ENCODE measurements around the gene CD248.

CD248 gene

DNA sequence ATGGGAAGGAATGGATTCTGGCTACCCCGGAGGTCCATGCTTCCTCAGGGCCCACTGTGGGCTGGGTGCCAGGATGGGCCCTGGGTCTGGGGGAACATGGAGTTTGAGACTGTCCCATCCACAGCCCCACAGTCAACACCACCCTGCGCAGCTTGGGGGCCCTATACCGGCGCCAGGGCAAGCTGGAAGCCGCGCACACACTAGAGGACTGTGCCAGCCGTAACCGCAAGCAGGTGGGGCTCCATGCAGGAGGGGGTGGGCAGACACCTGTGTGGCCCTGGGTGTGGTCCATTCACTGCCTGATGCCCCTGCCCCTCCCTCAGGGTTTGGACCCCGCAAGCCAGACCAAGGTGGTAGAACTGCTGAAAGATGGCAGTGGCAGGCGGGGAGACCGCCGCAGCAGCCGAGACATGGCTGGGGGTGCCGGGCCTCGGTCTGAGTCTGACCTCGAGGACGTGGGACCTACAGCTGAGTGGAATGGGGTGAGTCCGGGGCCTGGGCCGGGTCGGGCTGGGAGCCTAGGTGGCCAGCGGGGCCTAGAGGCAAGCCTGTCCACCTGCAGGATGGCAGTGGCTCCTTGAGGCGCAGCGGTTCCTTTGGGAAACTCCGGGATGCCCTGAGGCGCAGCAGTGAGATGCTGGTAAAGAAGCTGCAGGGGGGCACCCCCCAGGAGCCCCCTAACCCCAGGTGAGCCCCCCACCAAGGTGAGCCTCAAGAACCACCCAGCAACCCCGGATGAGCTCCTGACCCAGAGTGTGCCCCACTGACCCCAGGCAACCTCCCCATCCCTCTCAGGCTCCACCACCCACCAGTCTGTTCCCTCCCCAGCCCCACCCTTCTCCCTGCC is 51.1 kb downstream of the CD248 start (continued):
- TF ChIP-seq ZNF629 (tag by site-specific recombination; IDR thresholded peaks at IDR 0.05) (no peak), ZNF830 (tag by site-specific recombination; IDR thresholded peaks at IDR 0.05; ENCODE audit: low read depth) (no peak)

DNA sequence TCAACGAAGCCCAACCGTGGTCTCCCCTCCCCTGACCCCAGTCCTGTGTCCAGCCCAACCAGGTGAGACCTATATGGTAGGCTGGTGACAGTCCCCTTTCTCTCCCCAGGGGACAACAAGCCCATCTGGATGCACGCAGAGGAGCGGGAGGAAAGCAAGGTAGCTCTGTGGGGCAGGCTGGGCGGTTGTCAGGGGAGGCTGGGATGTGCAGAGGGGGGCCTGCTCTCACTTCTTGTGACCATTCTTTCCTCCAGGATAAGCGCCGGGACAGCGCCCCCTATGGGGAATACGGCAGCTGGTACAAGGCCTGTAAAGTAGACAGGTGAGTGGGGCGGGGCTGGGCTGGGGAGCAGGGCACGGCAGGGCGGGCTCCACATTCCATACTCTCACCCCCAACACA is 51.9 kb downstream of the CD248 start:
- no peak for TF ChIP-seq ZNF561 (tag by site-specific recombination; IDR thresholded peaks at IDR 0.05; ENCODE audit: borderline replicate concordance)
- no peak for TF ChIP-seq OVOL3 (tag by site-specific recombination; IDR thresholded peaks at IDR 0.05)
- TF ChIP-seq ZNF621 (tag by site-specific recombination; IDR thresholded peaks at IDR 0.05), result no peak
- TF ChIP-seq, protein P1, sequence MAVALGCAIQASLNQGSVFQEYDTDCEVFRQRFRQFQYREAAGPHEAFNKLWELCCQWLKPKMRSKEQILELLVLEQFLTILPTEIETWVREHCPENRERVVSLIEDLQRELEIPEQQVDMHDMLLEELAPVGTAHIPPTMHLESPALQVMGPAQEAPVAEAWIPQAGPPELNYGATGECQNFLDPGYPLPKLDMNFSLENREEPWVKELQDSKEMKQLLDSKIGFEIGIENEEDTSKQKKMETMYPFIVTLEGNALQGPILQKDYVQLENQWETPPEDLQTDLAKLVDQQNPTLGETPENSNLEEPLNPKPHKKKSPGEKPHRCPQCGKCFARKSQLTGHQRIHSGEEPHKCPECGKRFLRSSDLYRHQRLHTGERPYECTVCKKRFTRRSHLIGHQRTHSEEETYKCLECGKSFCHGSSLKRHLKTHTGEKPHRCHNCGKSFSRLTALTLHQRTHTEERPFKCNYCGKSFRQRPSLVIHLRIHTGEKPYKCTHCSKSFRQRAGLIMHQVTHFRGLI (tag by site-specific recombination; IDR thresholded peaks at IDR 0.05), result peak; percentile 88
- no peak for TF ChIP-seq ZNF558 (tag by site-specific recombination; IDR thresholded peaks at IDR 0.05)
- no peak for TF ChIP-seq ZNF302 (tag by site-specific recombination; IDR thresholded peaks at IDR 0.05; ENCODE audit: low read depth)
- no peak for TF ChIP-seq ZNF394 (tag by site-specific recombination; IDR thresholded peaks at IDR 0.05; ENCODE audit: borderline replicate concordance)
- TF ChIP-seq SALL2 (tag by site-specific recombination; IDR thresholded peaks at IDR 0.05; ENCODE audit: borderline replicate concordance), result no peak
- TF ChIP-seq ZBTB48 (tag by site-specific recombination; IDR thresholded peaks at IDR 0.05), result no peak
- peak; percentile 50 for TF ChIP-seq KLF8 (tag by site-specific recombination; IDR thresholded peaks at IDR 0.05)
- TF ChIP-seq ZNF155 (tag by site-specific recombination; IDR thresholded peaks at IDR 0.05), result no peak
- TF ChIP-seq, protein P2, sequence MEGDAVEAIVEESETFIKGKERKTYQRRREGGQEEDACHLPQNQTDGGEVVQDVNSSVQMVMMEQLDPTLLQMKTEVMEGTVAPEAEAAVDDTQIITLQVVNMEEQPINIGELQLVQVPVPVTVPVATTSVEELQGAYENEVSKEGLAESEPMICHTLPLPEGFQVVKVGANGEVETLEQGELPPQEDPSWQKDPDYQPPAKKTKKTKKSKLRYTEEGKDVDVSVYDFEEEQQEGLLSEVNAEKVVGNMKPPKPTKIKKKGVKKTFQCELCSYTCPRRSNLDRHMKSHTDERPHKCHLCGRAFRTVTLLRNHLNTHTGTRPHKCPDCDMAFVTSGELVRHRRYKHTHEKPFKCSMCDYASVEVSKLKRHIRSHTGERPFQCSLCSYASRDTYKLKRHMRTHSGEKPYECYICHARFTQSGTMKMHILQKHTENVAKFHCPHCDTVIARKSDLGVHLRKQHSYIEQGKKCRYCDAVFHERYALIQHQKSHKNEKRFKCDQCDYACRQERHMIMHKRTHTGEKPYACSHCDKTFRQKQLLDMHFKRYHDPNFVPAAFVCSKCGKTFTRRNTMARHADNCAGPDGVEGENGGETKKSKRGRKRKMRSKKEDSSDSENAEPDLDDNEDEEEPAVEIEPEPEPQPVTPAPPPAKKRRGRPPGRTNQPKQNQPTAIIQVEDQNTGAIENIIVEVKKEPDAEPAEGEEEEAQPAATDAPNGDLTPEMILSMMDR (tag by site-specific recombination; IDR thresholded peaks at IDR 0.05), result peak; percentile 23; the same call in 1 of the 2 replicates
- TF ChIP-seq, protein P3, sequence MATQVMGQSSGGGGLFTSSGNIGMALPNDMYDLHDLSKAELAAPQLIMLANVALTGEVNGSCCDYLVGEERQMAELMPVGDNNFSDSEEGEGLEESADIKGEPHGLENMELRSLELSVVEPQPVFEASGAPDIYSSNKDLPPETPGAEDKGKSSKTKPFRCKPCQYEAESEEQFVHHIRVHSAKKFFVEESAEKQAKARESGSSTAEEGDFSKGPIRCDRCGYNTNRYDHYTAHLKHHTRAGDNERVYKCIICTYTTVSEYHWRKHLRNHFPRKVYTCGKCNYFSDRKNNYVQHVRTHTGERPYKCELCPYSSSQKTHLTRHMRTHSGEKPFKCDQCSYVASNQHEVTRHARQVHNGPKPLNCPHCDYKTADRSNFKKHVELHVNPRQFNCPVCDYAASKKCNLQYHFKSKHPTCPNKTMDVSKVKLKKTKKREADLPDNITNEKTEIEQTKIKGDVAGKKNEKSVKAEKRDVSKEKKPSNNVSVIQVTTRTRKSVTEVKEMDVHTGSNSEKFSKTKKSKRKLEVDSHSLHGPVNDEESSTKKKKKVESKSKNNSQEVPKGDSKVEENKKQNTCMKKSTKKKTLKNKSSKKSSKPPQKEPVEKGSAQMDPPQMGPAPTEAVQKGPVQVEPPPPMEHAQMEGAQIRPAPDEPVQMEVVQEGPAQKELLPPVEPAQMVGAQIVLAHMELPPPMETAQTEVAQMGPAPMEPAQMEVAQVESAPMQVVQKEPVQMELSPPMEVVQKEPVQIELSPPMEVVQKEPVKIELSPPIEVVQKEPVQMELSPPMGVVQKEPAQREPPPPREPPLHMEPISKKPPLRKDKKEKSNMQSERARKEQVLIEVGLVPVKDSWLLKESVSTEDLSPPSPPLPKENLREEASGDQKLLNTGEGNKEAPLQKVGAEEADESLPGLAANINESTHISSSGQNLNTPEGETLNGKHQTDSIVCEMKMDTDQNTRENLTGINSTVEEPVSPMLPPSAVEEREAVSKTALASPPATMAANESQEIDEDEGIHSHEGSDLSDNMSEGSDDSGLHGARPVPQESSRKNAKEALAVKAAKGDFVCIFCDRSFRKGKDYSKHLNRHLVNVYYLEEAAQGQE (tag by site-specific recombination; IDR thresholded peaks at IDR 0.05), result no peak
- TF ChIP-seq ZNF623 (tag by site-specific recombination; IDR thresholded peaks at IDR 0.05), result no peak
- TF ChIP-seq, protein P4, sequence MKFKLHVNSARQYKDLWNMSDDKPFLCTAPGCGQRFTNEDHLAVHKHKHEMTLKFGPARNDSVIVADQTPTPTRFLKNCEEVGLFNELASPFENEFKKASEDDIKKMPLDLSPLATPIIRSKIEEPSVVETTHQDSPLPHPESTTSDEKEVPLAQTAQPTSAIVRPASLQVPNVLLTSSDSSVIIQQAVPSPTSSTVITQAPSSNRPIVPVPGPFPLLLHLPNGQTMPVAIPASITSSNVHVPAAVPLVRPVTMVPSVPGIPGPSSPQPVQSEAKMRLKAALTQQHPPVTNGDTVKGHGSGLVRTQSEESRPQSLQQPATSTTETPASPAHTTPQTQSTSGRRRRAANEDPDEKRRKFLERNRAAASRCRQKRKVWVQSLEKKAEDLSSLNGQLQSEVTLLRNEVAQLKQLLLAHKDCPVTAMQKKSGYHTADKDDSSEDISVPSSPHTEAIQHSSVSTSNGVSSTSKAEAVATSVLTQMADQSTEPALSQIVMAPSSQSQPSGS (tag by site-specific recombination; IDR thresholded peaks at IDR 0.05; ENCODE audit: low read depth), result no peak
- no peak for TF ChIP-seq ZNF248 (tag by site-specific recombination; IDR thresholded peaks at IDR 0.05)
- H3K4me1 ChIP-seq (ENCODE audit: control insufficient read depth, insufficient read depth, low read length), result peaks cover 2% of the 10 kb centered on the region; the same call in 1 of the 2 replicates
- H3K9me3 ChIP-seq (ENCODE audit: control insufficient read depth, insufficient read depth, low read depth, low read length), result no peaks in the 10 kb centered on the region
- ChIA-PET POLR2A (no interaction called here), CTCF (interaction anchor here (0.6 to 1.1 kb wide), 9 partner anchors 10 to 879 kb away, joined by 3 to 7 read pairs (median 3); no protein-coding TSS in a partner anchor)
- no peak overlapping the region for H3K27ac ChIP-seq (ENCODE audit: extremely low read depth, low read depth, low read length)
- no peak overlapping the region for H3K4me3 ChIP-seq (ENCODE audit: low read depth, low read length)
- H3K36me3 ChIP-seq (ENCODE audit: control insufficient read depth in 2 of 2, insufficient read depth in 1 of 2, low read length in 2 of 2), result peaks cover under 1 to 71% of the 10 kb centered on the region in 2 experiments; a peak in 2 of 3 replicates
